Panc1 (cell line): ENCODE data around the gene MN1.

ENCODE experiments used
- CTCF ChIP-seq: fragments of 450-650 bp; IDR thresholded peaks from 2 replicates; pipeline ENCODE4 v1.5.1; 2017; ENCODE audit warnings: mild to moderate bottlenecking
- POLR2AphosphoS5 ChIP-seq: IDR thresholded peaks from 2 replicates; pipeline ENCODE4 v1.6.1; 2012; ENCODE audit warnings: mild to moderate bottlenecking, low read depth, low read length, moderate library complexity
- REST ChIP-seq, 2 experiments: IDR thresholded peaks; 2 replicates each; pipeline ENCODE4 v1.6.1; 2011 to 2012; ENCODE audit warnings: low read depth in 2 of 2, control low read depth in 1 of 2, low read length in 1 of 2, mild to moderate bottlenecking in 1 of 2, moderate library complexity in 1 of 2; ENCODE audit not compliant: insufficient read depth in 1 of 2
- SIN3A ChIP-seq: IDR thresholded peaks from 2 replicates; pipeline ENCODE4 v1.6.1; 2012; ENCODE audit warnings: low read depth, mild to moderate bottlenecking, low read length, moderate library complexity, borderline replicate concordance; ENCODE audit not compliant: insufficient read depth
- TCF7L2 ChIP-seq: IDR thresholded peaks from 2 replicates; pipeline ENCODE4 v1.6.1; 2011; ENCODE audit warnings: mild to moderate bottlenecking, low read depth, low read length, inconsistent platforms

- no peak for TF ChIP-seq CTCF
- TF ChIP-seq POLR2AphosphoS5 = no peak
- TF ChIP-seq SIN3A = no peak
- no peak for TF ChIP-seq REST (IDR thresholded peaks at IDR 0.05; ENCODE audit: insufficient read depth in 1 of 2, low read depth in 2 of 2, low read length in 1 of 2)
- TF ChIP-seq TCF7L2 = no peak
Observed at GRCh38 chr22:27827604-27828587, 26.3 kb upstream of the MN1 start.
